Liver (tissue), 9 donors: ENCODE results near the gene PRG3. TPM values are rescaled to one million over a fixed set of nuclear protein-coding genes. Genes with fewer than 3 reads are reported as not detected.
"Not testable (repeated sequence)": the region's sequence is repeated elsewhere in the genome, so short reads cannot be mapped to it uniquely, and the experiment has no call there.

Experiments
- DNase-seq: peaks from one replicate; pipeline ENCODE4 v3.0.0-alpha.2; 2017; ENCODE audit warnings: low spot score
- H3K27ac ChIP-seq, 2 donors: one replicate each; pipeline ENCODE4 v1.7.0; 2013; ENCODE audit warnings: inconsistent platforms in 2 of 2, low read length in 2 of 2, control low read depth in 1 of 2, low read depth in 1 of 2, mild to moderate bottlenecking in 1 of 2
- H3K27me3 ChIP-seq, 4 donors: one replicate each; pipeline versions ENCODE4 v1.6.1 to v1.7.0; 2013; ENCODE audit warnings: low read length in 3 of 4, inconsistent platforms in 1 of 4, mild to moderate bottlenecking in 1 of 4, moderate library complexity in 1 of 4; ENCODE audit not compliant: control insufficient read depth in 4 of 4, insufficient read depth in 4 of 4
- H3K36me3 ChIP-seq, 4 donors: one replicate each; pipeline versions ENCODE4 v1.6.1 to v1.7.0; 2013; ENCODE audit warnings: low read length in 3 of 4, mild to moderate bottlenecking in 3 of 4, low read depth in 1 of 4, moderate library complexity in 1 of 4; ENCODE audit not compliant: control insufficient read depth in 4 of 4, insufficient read depth in 3 of 4
- H3K4me1 ChIP-seq, 4 donors: one replicate each; pipeline versions ENCODE4 v1.6.1 to v1.7.0; 2013; ENCODE audit warnings: low read length in 3 of 4, mild to moderate bottlenecking in 3 of 4, moderate library complexity in 1 of 4; ENCODE audit not compliant: control insufficient read depth in 4 of 4, insufficient read depth in 4 of 4
- H3K4me3 ChIP-seq, 3 donors: one replicate each; pipeline versions ENCODE4 v1.6.1 to v1.7.0; 2013; ENCODE audit warnings: low read length in 3 of 3, control low read depth in 1 of 3, low read depth in 1 of 3, mild to moderate bottlenecking in 1 of 3
- H3K9ac ChIP-seq, 2 donors: one replicate each; pipeline ENCODE4 v1.7.0; 2013; ENCODE audit warnings: low read length in 2 of 2, mild to moderate bottlenecking in 2 of 2, moderate library complexity in 2 of 2, control low read depth in 1 of 2, low read depth in 1 of 2
- H3K9me3 ChIP-seq, 4 donors: one replicate each; pipeline versions ENCODE4 v1.6.1 to v1.7.0; 2013; ENCODE audit warnings: low read length in 3 of 4; ENCODE audit not compliant: control insufficient read depth in 4 of 4
- CTCF ChIP-seq: fragments of 150-350 bp; IDR thresholded peaks from 2 replicates; pipeline ENCODE4 v1.5.1; 2017; ENCODE audit warnings: improper control_type of control experiment, low read depth, low read length; ENCODE audit not compliant: missing input control
- EGR1 ChIP-seq, 2 donors: IDR thresholded peaks; 2 replicates each; pipeline ENCODE4 v1.6.1; 2016 to 2018; ENCODE audit warnings: antibody characterized with exemption in 2 of 2, low read depth in 2 of 2
- FOXA1 ChIP-seq: IDR thresholded peaks from 2 replicates; pipeline ENCODE4 v1.6.1; 2016; ENCODE audit warnings: antibody characterized with exemption
- FOXA2 ChIP-seq: IDR thresholded peaks from 2 replicates; pipeline ENCODE4 v1.6.1; 2016; ENCODE audit warnings: antibody characterized with exemption
- GABPA ChIP-seq, 2 donors: IDR thresholded peaks in 1 of 2; conservative IDR thresholded peaks in 1 of 2; 2 replicates each; pipeline ENCODE4 v1.6.1; 2016; ENCODE audit warnings: antibody characterized with exemption in 2 of 2, mild to moderate bottlenecking in 1 of 2, moderate library complexity in 1 of 2
- HNF4A ChIP-seq, 2 donors: conservative IDR thresholded peaks; 2 replicates each; pipeline ENCODE4 v1.6.1; 2016; ENCODE audit warnings: antibody characterized with exemption in 2 of 2, mild to moderate bottlenecking in 2 of 2
- HNF4G ChIP-seq: IDR thresholded peaks from 2 replicates; pipeline ENCODE4 v1.6.1; 2016; ENCODE audit warnings: antibody characterized with exemption
- JUND ChIP-seq, 2 donors: IDR thresholded peaks; 2 replicates each; pipeline ENCODE4 v1.6.1; 2016; ENCODE audit warnings: antibody characterized with exemption in 2 of 2
- NR2F2 ChIP-seq: IDR thresholded peaks from 2 replicates; pipeline ENCODE4 v1.6.1; 2016; ENCODE audit warnings: antibody characterized with exemption
- RAD21 ChIP-seq, 2 donors: IDR thresholded peaks; 2 replicates each; pipeline ENCODE4 v1.6.1; 2016; ENCODE audit warnings: antibody characterized with exemption in 2 of 2, mild to moderate bottlenecking in 2 of 2
- RXRA ChIP-seq, 2 donors: IDR thresholded peaks; 2 replicates each; pipeline ENCODE4 v1.6.1; 2017 to 2018; ENCODE audit warnings: antibody characterized with exemption in 2 of 2, mild to moderate bottlenecking in 1 of 2
- SP1 ChIP-seq: IDR thresholded peaks from 2 replicates; pipeline ENCODE4 v1.6.1; 2018; ENCODE audit warnings: antibody characterized with exemption, mild to moderate bottlenecking
- YY1 ChIP-seq: IDR thresholded peaks from 2 replicates; pipeline ENCODE4 v1.6.1; 2016; ENCODE audit warnings: antibody characterized with exemption, mild to moderate bottlenecking
- WGBS: extraction: QIAGEN DNeasy Blood & Tissue Kit; methylation state at CpG from one replicate; pipeline ENCODE4 v1.1.7; 2013; 5-methylcytosine and 5-hydroxymethylcytosine counted together
- polyA plus RNA-seq, 2 donors: library from polyadenylated mRNA; stranded (reverse) in 1 of 2; unstranded in 1 of 2; fragments of 200-250 nt in 1 of 2; fragments of >200 nt in 1 of 2; fragmentation: Nextera tagmentation in 1 of 2; extraction: Ambion mirVana in 1 of 2; gene quantifications; one replicate each; pipeline versions ENCODE4 v1.2.1 to v1.2.3, GENCODE V29; 2013 to 2015
- total RNA-seq, 2 donors: library from RNA; depleted of rRNA; stranded (reverse); fragments of >200 nt; gene quantifications; one replicate each; pipeline ENCODE4 v1.2.3, GENCODE V29; 2014
- TF ChIP-seq, protein P1 (sequence below): IDR thresholded peaks from 2 replicates; pipeline ENCODE4 v1.6.1; 2016; ENCODE audit warnings: antibody characterized with exemption
- TF ChIP-seq, protein P2 (sequence below): IDR thresholded peaks from 2 replicates; pipeline ENCODE4 v1.6.1; 2016; ENCODE audit warnings: antibody characterized with exemption
- donor health status: healthy.
- donor health status: healthy.
- donor health status: healthy.
- donor health status: healthy.
- donor health status: healthy.

PRG3 gene
- total and polyA plus RNA-seq, 4 donors, result 0.22 to 4.9 TPM; not detected in 2

- H3K4me3 ChIP-seq, H3K4me1 ChIP-seq, DNase-seq, H3K27ac ChIP-seq, H3K9me3 ChIP-seq, H3K9ac ChIP-seq, H3K27me3 ChIP-seq: not testable (repeated sequence)
- H3K36me3 ChIP-seq, result peaks cover 5 to 21% (median 18%) of the 10 kb centered on the region in 4 donors
- WGBS, result 93% methylated on average over 6 of the region's 6 CpGs
Measured at GRCh38 chr11:57403003-57403801, 22.3 kb upstream of the PRG3 start.

DNA sequence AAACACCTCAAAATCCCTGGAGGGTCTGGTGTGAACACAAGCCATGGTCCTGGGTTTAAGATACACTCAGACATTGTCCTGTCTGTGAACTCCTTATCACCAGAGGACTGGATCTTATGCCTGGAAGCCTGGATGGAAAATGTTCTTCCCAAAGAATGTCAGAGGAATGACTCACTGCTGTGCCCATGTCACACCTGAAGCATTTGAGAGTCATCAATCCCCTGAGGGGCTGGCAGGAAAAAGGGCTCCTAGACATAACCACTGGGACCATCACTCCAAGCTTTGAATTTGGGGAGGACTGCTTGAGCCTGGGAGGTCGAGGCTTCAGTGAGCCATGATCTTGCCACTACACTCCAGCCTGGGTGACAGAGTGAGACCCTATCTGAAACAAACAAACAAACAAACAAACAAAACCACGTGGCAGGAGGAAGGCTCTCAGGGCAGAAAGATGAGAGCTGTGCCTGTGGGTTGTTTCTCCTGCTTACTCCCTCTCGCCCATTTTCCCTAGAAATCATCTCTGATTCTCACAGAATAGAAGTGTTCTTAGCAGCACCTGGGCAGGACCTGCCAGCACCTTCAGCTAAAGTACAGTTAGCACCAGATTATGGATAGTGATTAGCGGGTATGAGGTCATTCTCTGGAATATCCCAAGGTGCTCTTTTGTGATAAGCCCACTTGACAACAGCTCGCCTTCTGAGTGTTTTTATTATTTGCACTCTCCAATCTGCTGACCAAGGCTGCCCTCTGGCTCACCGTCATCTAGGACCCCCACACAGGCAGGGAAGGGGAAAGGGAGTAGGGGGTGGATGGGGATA lies 21.4 kb upstream of the PRG3 start:
- TF ChIP-seq SP1, result no peak
- TF ChIP-seq CTCF, result no peak
- TF ChIP-seq YY1, result no peak
- no peak for TF ChIP-seq RAD21 (IDR thresholded peaks at IDR 0.05)
- no peak for TF ChIP-seq HNF4A (conservative IDR thresholded peaks at IDR 0.05)
- no peak for TF ChIP-seq EGR1 (IDR thresholded peaks at IDR 0.05; ENCODE audit: low read depth in 2 of 2)
- no peak for TF ChIP-seq HNF4G
- no peak for TF ChIP-seq FOXA2
- TF ChIP-seq NR2F2, result no peak
- TF ChIP-seq JUND (IDR thresholded peaks at IDR 0.05), result no peak
- TF ChIP-seq, protein P1, sequence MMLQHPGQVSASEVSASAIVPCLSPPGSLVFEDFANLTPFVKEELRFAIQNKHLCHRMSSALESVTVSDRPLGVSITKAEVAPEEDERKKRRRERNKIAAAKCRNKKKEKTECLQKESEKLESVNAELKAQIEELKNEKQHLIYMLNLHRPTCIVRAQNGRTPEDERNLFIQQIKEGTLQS, result no peak
- TF ChIP-seq GABPA (IDR thresholded peaks at IDR 0.05 in 1 of 2, conservative IDR thresholded peaks at IDR 0.05 in 1 of 2), result no peak
- no peak for TF ChIP-seq FOXA1
- TF ChIP-seq, protein P2, sequence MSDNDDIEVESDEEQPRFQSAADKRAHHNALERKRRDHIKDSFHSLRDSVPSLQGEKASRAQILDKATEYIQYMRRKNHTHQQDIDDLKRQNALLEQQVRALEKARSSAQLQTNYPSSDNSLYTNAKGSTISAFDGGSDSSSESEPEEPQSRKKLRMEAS, result no peak
- Histone ChIP-seq H3K27ac (no peak overlapping the region), H3K27me3 (no peaks in the 10 kb centered on the region), H3K9ac (no peak overlapping the region), H3K4me3 (no peak overlapping the region), H3K4me1 (peaks cover 1 to 7% (median 4%) of the 10 kb centered on the region in 4 donors), H3K36me3 (peaks cover 4 to 13% (median 10%) of the 10 kb centered on the region in 4 donors), H3K9me3 (no peaks in the 10 kb centered on the region)
- 78% methylated on average over 6 of the region's 6 CpGs for WGBS
- DNase-seq, result no peak

DNA sequence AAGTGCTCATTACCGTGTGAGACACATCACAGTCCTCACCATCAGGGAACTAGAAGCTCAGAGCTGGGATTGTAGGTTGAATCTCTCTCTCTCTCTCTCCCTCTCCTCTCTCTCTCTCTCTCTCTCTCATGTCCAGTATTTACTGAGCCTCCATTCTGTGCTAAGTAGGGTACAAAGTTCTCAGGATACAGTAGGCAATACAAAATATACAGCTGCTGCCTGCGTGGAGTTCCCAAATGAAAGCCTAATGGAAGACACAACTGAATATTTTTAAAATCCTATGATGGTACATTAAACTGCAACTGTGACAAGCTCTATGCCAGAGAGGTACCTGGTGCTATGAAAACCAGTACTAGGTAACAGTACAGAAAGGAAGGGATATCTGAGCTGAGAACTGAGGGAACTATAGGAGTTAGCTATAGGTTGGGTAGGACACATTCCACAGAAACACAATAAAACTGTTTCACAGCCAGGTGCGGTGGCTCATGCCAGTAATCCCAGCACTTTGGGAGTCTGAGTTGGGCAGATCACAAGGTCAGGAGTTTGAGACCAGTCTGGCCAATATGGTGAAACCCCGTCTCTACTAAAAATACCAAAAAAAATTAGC lies 19.1 kb upstream of the PRG3 start:
- Histone ChIP-seq H3K9ac (no peak overlapping the region), H3K4me1 (peaks cover 0 to 11% (median 6%) of the 10 kb centered on the region in 4 donors), H3K4me3 (no peak overlapping the region), H3K27ac (no peak overlapping the region), H3K36me3 (peaks cover 0 to 1% (median 0%) of the 10 kb centered on the region in 4 donors), H3K9me3 (no peaks in the 10 kb centered on the region), H3K27me3 (no peaks in the 10 kb centered on the region)
- 68% methylated on average over 4 of the region's 4 CpGs for WGBS
- TF ChIP-seq HNF4G (peak; percentile 72), YY1 (peak; percentile 85), FOXA1 (no peak), NR2F2 (no peak), RAD21 (IDR thresholded peaks at IDR 0.05) (peak in 1 of 2 donors; percentile 37), CTCF (no peak), GABPA (IDR thresholded peaks at IDR 0.05 in 1 of 2, conservative IDR thresholded peaks at IDR 0.05 in 1 of 2) (no peak), RXRA (IDR thresholded peaks at IDR 0.05) (peak in 1 of 2 donors; percentile 39), HNF4A (conservative IDR thresholded peaks at IDR 0.05) (peak; percentile 81 to 83), JUND (IDR thresholded peaks at IDR 0.05) (peak in 1 of 2 donors; percentile 17), SP1 (peak; percentile 60), FOXA2 (peak; percentile 59)
- DNase-seq, result no peak
